B cell (primary cell): Measurements from ENCODE around the gene ITPKB. TPM values are rescaled to one million over a fixed set of nuclear protein-coding genes. Genes with fewer than 3 reads are reported as not detected.

Experiments
- ATAC-seq: fragments of 200-7000 bp; cut with Tn5 transposase; one replicate; pipeline ENCODE4 v1.10.0; 2021; ENCODE audit warnings: low read depth, mild to moderate bottlenecking, moderate number of reproducible peaks, moderate library complexity
- CTCF ChIA-PET: fragments of 350-600 bp; sonication (Branson Sonifier 250); formaldehyde crosslinking; loops from one replicate; lab custom pipeline; 2021; ENCODE audit warnings: antibody characterized with exemption, inconsistent platforms; lab: Charles Lee
- POLR2A ChIA-PET: fragments of 350-600 bp; sonication (Branson Sonifier 250); formaldehyde crosslinking; loops from one replicate; lab custom pipeline; 2021; ENCODE audit warnings: antibody characterized with exemption; lab: Charles Lee
- DNase-seq: peaks from one replicate; pipeline ENCODE4 v3.0.0; 2013
- H2AFZ ChIP-seq: 2 replicates; pipeline ENCODE4 v1.6.1; 2012; ENCODE audit warnings: mild to moderate bottlenecking, low read depth, low read length; ENCODE audit not compliant: insufficient read depth, poor library complexity, severe bottlenecking
- H3K27ac ChIP-seq, 2 donors: 1 replicate in 1 of 2; 2 replicates in 1 of 2; pipeline ENCODE4 v1.5.1; 2012 to 2013; ENCODE audit warnings: low read length in 2 of 2, mild to moderate bottlenecking in 2 of 2, moderate library complexity in 1 of 2
- H3K27me3 ChIP-seq, 4 experiments: fragments of 200-600 bp in 1 of 4; sonication (generic) in 1 of 4; replicated peaks in 1 of 4; 1 replicate in 2 of 4; 2 replicates in 2 of 4; pipeline versions ENCODE4 v1.6.1 to v1.7.0; 2013 to 2016; ENCODE audit warnings: low read length in 3 of 4, mild to moderate bottlenecking in 2 of 4, mixed read lengths in 1 of 4, moderate library complexity in 1 of 4; ENCODE audit not compliant: insufficient read depth in 4 of 4, control insufficient read depth in 3 of 4; ENCODE audit errors: control extremely low read depth in 1 of 4
- H3K36me3 ChIP-seq, 2 experiments: replicated peaks in 1 of 2; 1 replicate in 1 of 2; 2 replicates in 1 of 2; pipeline versions ENCODE4 v1.6.1 to v1.7.1; 2013; ENCODE audit warnings: low read length in 1 of 2; ENCODE audit not compliant: insufficient read depth in 2 of 2, control insufficient read depth in 1 of 2; ENCODE audit errors: control extremely low read depth in 1 of 2, extremely low read depth in 1 of 2
- H3K4me1 ChIP-seq, 2 donors: fragments of 200-600 bp in 1 of 2; sonication (generic) in 1 of 2; 1 replicate in 1 of 2; 2 replicates in 1 of 2; pipeline versions ENCODE4 v1.5.1 to v1.6.1; 2013 to 2017; ENCODE audit warnings: low read length in 2 of 2; ENCODE audit not compliant: control insufficient read depth in 2 of 2, insufficient read depth in 2 of 2
- H3K4me2 ChIP-seq: replicated peaks from 2 replicates; pipeline ENCODE3; 2012; ENCODE audit warnings: mild to moderate bottlenecking, low read depth, low read length; ENCODE audit not compliant: poor library complexity, severe bottlenecking
- H3K4me3 ChIP-seq, 5 experiments: fragments of 200-600 bp in 1 of 5; sonication (generic) in 1 of 5; 1 replicate in 3 of 5; 2 replicates in 2 of 5; pipeline versions ENCODE4 v1.5.1 to v1.7.0; 2011 to 2016; ENCODE audit warnings: low read length in 4 of 5, mild to moderate bottlenecking in 4 of 5, low read depth in 2 of 5, control low read depth in 1 of 5, moderate library complexity in 1 of 5; ENCODE audit not compliant: insufficient read depth in 1 of 5; ENCODE audit errors: control extremely low read depth in 1 of 5, extremely low read depth in 1 of 5
- H3K79me2 ChIP-seq: fragments of 200-600 bp; sonication (generic); one replicate; pipeline ENCODE4 v1.6.0; 2016; ENCODE audit warnings: low read length; ENCODE audit not compliant: control insufficient read depth, insufficient read depth
- H3K9ac ChIP-seq: fragments of 200-600 bp; sonication (generic); 2 replicates; pipeline ENCODE4 v1.6.1; 2017; ENCODE audit warnings: mild to moderate bottlenecking, low read length, moderate library complexity
- H3K9me3 ChIP-seq, 3 donors: one replicate each; pipeline versions ENCODE4 v1.6.1 to v1.7.1; 2013; ENCODE audit warnings: low read length in 2 of 3; ENCODE audit not compliant: control insufficient read depth in 2 of 3, insufficient read depth in 1 of 3; ENCODE audit errors: control extremely low read depth in 1 of 3
- H4K20me1 ChIP-seq: 2 replicates; pipeline ENCODE4 v1.6.0; 2012; ENCODE audit warnings: mild to moderate bottlenecking, low read length; ENCODE audit not compliant: insufficient read depth, control insufficient read depth, poor library complexity, severe bottlenecking
- H3K27ac Mint-ChIP-seq: one replicate; pipeline ENCODE4 v1.8.0; 2021; ENCODE audit warnings: mixed read lengths
- H3K27me3 Mint-ChIP-seq: one replicate; pipeline ENCODE4 v1.8.0; 2021; ENCODE audit warnings: mixed read lengths
- H3K4me1 Mint-ChIP-seq: one replicate; pipeline ENCODE4 v1.8.0; 2021; ENCODE audit warnings: mixed read lengths
- H3K4me3 Mint-ChIP-seq: one replicate; pipeline ENCODE4 v1.8.0; 2021; ENCODE audit warnings: mixed read lengths
- H3K9me3 Mint-ChIP-seq: one replicate; pipeline ENCODE4 v1.8.0; 2022; ENCODE audit warnings: mixed read lengths; ENCODE audit not compliant: insufficient read depth
- EZH2 ChIP-seq: IDR thresholded peaks from 2 replicates; pipeline ENCODE4 v1.6.1; 2012; ENCODE audit warnings: borderline replicate concordance, low read depth, mild to moderate bottlenecking, moderate library complexity, low read length; ENCODE audit not compliant: insufficient read depth, poor library complexity, severe bottlenecking
- WGBS: methylation state at CpG from one replicate; pipeline ENCODE4 v1.1.5; 2013; ENCODE audit warnings: missing lambda C conversion rate; ENCODE audit not compliant: insufficient coverage; 5-methylcytosine and 5-hydroxymethylcytosine counted together
- intact Hi-C: fragments of 100-400 bp; cut with micrococcal nuclease; formaldehyde crosslinking; loops from one replicate; pipeline ENCODE4 v1.10.0; 2022
- polyA plus RNA-seq: library from polyadenylated mRNA; depleted of rRNA; stranded (reverse); fragments of >200 nt; gene quantifications from 2 replicates; pipeline ENCODE4 v1.2.3, GENCODE V29; 2012
- total RNA-seq, 2 donors: library from RNA; stranded (reverse); fragments of 120-200 nt in 1 of 2; gene quantifications; 1 replicate in 1 of 2; 2 replicates in 1 of 2; pipeline versions ENCODE4 v1.2.3 to v1.2.4, GENCODE V29; 2013 to 2022
- TF ChIP-seq, protein P1 (sequence below): fragments of 200-600 bp; IDR thresholded peaks from one replicate; pipeline ENCODE4 v1.8.0; 2022; ENCODE audit warnings: antibody characterized with exemption, mild to moderate bottlenecking

ITPKB gene
- total and polyA plus RNA-seq, 2 donors (not counting 1 experiment from before 2014, with no cell fraction given): 21.8 to 93.5 TPM

DNA sequence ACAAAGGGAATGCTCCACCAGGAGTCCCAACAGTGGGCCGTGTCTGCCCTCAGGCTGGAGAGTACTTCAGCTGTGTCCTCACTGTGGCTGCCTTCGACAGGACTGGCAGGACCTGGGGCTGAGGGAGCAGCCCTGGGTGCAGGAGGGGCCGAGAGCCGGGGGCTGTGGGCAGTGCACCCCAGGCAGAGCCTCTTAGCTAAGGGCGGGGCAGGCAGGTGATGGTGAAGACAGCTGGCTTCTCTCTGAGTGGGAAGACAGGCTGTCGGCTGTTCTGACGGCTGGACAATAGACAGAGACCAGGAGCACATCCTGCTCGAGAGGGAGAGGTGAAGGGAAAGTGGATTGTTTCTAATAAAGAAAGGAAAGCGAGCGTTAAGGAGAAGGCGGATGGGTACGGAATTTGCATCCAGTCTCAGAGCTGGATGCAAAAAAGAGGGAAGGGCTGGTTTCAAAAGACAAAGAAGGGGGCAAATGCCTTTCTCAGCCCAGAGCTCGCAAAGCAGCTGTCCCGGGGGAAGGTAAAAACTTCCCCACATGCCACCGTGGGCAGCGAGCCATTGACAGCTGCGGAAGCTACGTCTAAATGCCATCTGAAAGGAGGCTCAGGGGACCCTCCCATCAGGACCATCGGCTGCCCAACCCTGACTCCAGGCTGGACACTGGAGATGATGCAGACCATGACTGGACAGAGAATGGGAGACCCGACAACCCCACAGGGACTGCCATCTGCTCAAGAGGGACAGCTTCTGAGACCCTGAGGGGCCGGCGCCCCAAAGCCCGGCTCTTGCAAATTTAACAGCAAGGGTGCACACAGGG lies 98.6 kb downstream of the ITPKB start:
- Histone ChIP-seq H3K27me3 (no peaks in the 10 kb centered on the region), H3K9me3 (no peaks in the 10 kb centered on the region), H2AFZ (no peak overlapping the region), H3K36me3 (peaks cover 0 to 66% of the 10 kb centered on the region in 2 experiments), H3K79me2 (peaks cover 16% of the 10 kb centered on the region), H3K4me3 (peak overlapping the region in 1 of 5 experiments; percentile 17), H4K20me1 (peaks cover 15% of the 10 kb centered on the region), H3K27ac (peak overlapping the region; percentile 11 to 39), H3K9ac (no peak overlapping the region), H3K4me1 (peaks cover 49 to 75% of the 10 kb centered on the region in 2 donors), H3K4me2 (peak overlapping the region; percentile 47)
- intact Hi-C loops: no loop called here
- 54% methylated on average over 19 of the region's 23 CpGs for WGBS
- H3K4me3 Mint-ChIP-seq: peak overlapping the region; percentile 57
- TF ChIP-seq EZH2: no peak
- TF ChIP-seq, protein P1, sequence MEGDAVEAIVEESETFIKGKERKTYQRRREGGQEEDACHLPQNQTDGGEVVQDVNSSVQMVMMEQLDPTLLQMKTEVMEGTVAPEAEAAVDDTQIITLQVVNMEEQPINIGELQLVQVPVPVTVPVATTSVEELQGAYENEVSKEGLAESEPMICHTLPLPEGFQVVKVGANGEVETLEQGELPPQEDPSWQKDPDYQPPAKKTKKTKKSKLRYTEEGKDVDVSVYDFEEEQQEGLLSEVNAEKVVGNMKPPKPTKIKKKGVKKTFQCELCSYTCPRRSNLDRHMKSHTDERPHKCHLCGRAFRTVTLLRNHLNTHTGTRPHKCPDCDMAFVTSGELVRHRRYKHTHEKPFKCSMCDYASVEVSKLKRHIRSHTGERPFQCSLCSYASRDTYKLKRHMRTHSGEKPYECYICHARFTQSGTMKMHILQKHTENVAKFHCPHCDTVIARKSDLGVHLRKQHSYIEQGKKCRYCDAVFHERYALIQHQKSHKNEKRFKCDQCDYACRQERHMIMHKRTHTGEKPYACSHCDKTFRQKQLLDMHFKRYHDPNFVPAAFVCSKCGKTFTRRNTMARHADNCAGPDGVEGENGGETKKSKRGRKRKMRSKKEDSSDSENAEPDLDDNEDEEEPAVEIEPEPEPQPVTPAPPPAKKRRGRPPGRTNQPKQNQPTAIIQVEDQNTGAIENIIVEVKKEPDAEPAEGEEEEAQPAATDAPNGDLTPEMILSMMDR: no peak
- peak overlapping the region; percentile 69 for H3K27ac Mint-ChIP-seq
- CTCF ChIA-PET: interaction anchor here (0.6 to 7.3 kb wide), 17 partner anchors 7 to 187 kb away, joined by 3 to 78 read pairs (median 5); no protein-coding TSS in a partner anchor
- no peaks in the 10 kb centered on the region for H3K9me3 Mint-ChIP-seq
- H3K4me1 Mint-ChIP-seq: peaks cover 77% of the 10 kb centered on the region
- DNase-seq: peak; percentile 67
- POLR2A ChIA-PET: interaction anchor here (1.3 to 4.4 kb wide), 3 partner anchors 18 to 36 kb away, joined by 3 to 28 read pairs (median 4); no protein-coding TSS in a partner anchor
- ATAC-seq: peak; percentile 22
- no peaks in the 10 kb centered on the region for H3K27me3 Mint-ChIP-seq

- DNase-seq: peak; percentile 11
- Histone ChIP-seq H3K4me2 (no peak overlapping the region), H3K27me3 (no peaks in the 10 kb centered on the region), H2AFZ (no peak overlapping the region), H4K20me1 (peaks cover 11% of the 10 kb centered on the region), H3K4me3 (no peak overlapping the region), H3K4me1 (peaks cover 45 to 75% of the 10 kb centered on the region in 2 donors), H3K9me3 (no peaks in the 10 kb centered on the region), H3K79me2 (peaks cover 11% of the 10 kb centered on the region), H3K36me3 (peaks cover 0 to 63% of the 10 kb centered on the region in 2 experiments), H3K9ac (no peak overlapping the region), H3K27ac (peak overlapping the region in 1 of 2 donors; percentile 39)
- Mint-ChIP-seq H3K27ac (peak overlapping the region; percentile 69), H3K4me1 (peaks cover 76% of the 10 kb centered on the region), H3K4me3 (no peak overlapping the region), H3K9me3 (no peaks in the 10 kb centered on the region), H3K27me3 (no peaks in the 10 kb centered on the region)
- intact Hi-C loops: no loop called here
- POLR2A ChIA-PET: no interaction called here
- no peak for TF ChIP-seq EZH2
- TF ChIP-seq, protein P1: no peak
- CTCF ChIA-PET: interaction anchor here (1.2 to 7.3 kb wide), 7 partner anchors 13 to 188 kb away, joined by 3 to 78 read pairs (median 7); no protein-coding TSS in a partner anchor
- ATAC-seq: no peak
- WGBS: 93% methylated on average over 16 of the region's 18 CpGs
Measured at GRCh38 chr1:226639631-226640061, 99.4 kb downstream of the ITPKB start.
